Parietal lobe (tissue), 2 donors: ENCODE data around the gene TEX2. TPM values are rescaled to one million over a fixed set of nuclear protein-coding genes. Genes with fewer than 3 reads are reported as not detected.

Experiments
- small RNA-seq: library from RNA; depleted of rRNA; stranded (forward); fragments of <200 nt; gene quantifications from one replicate; pipeline ENCODE3, GENCODE V24; 2014; ENCODE audit warnings: low replicate concordance
- total RNA-seq: library from RNA; depleted of rRNA; stranded (reverse); fragments of >200 nt; gene quantifications from one replicate; pipeline ENCODE4 v1.2.3, GENCODE V29; 2014

Gene TEX2, protein sequence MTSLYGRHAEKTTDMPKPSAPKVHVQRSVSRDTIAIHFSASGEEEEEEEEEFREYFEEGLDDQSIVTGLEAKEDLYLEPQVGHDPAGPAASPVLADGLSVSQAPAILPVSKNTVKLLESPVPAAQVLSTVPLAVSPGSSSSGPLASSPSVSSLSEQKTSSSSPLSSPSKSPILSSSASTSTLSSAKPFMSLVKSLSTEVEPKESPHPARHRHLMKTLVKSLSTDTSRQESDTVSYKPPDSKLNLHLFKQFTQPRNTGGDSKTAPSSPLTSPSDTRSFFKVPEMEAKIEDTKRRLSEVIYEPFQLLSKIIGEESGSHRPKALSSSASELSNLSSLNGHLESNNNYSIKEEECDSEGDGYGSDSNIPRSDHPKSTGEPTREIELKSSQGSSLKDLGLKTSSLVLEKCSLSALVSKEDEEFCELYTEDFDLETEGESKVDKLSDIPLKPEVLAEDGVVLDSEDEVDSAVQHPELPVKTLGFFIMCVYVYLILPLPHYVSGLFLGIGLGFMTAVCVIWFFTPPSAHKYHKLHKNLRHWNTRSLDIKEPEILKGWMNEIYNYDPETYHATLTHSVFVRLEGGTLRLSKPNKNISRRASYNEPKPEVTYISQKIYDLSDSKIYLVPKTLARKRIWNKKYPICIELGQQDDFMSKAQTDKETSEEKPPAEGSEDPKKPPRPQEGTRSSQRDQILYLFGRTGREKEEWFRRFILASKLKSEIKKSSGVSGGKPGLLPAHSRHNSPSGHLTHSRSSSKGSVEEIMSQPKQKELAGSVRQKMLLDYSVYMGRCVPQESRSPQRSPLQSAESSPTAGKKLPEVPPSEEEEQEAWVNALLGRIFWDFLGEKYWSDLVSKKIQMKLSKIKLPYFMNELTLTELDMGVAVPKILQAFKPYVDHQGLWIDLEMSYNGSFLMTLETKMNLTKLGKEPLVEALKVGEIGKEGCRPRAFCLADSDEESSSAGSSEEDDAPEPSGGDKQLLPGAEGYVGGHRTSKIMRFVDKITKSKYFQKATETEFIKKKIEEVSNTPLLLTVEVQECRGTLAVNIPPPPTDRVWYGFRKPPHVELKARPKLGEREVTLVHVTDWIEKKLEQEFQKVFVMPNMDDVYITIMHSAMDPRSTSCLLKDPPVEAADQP
- total RNA-seq, result 39.1 TPM

DNA sequence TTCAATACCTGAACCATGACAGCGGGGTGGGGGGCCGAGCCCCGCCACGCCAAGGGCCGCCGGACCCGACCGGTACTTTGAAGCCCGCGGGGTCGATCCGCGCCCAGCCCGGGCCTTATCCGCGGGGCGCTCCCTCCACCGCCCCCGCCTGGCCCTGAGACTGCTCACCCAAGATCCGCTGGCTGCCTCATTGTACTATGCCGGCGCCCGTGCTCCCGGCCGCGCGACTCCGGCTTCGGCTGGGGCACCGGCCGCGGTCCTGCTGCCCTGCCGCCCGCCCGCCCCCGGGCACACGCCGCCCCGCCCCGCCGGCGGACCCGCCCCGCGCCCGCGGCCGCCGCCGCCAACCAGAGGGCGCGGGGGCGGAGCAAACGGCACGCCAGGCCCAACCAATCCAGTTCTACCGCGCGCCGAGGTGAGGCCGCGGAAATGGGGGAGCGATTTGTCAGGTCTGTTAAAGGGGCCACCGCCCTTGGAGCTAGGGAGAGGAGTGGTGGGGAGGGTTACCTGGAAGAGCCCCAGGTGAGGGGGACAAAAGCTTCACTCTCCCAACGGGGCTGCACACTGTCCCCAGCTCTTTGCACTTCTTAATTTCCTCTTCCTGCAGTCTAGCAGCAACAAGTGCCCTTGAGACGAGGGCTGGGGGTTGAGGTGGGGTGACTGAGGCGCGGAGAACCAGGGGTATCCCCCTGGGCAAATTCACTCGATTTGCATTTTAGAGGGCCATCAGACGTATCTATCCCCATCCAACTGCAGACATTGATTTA lies at the start of gene TEX2:
Gene TEX2, minus strand, starts transcription at position 261 of the 767 bp plus-strand sequence. CDS start 49,043 bp downstream, outside the sequence.

DNA sequence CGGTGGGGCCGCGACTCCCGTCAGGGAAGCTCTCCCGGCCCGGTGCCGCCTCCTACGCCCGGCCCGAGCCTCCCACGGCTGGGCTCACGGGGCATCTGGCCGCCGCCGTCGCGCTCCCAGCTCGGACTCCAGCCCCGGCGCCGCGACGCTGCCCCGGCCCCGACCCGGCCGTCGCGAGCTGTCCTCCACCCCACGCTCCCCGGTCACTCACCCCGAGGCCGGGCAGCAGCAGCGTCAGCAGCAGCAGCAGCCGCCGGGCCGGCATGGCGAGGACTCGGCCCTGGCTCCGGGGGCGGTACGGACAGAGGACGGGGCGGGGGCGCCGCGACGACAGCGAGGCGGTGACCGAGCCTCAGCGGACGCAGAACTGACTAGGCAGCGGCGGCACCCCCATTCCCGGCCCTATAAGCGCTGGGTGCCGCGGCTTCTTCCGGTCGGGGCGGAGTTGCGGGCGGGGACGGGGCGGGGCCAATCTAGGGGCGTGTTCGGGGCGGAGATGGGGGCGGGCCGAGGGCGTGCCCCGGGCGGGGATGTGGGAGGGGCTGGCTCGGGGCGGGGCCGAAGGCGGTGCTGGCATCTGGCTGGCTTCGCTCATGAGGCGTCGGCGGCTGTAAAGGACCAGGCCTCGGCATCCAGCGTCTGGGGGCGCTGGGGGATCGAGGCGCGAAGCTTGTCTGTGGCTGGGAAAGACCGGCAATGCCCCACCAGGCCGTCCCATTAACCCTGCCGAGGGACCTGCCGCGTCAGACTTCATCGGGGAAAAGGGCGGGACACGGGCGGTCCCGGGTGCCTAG lies 133.1 kb downstream of the TEX2 start, which contains the start of gene ERN1:
Gene ERN1, minus strand, starts transcription at position 380 of the 794 bp plus-strand sequence. Its CDS starts 115 bp downstream, at position 265.

Small RNA genes within 50 kb of the gene (small RNA-seq; reads per million reads assigned to genes)
- 42,557 reads per million, percentile 100 among the genes with 10 or more reads in this experiment for gene SNORD104

Other genes starting within 250 kb of the TEX2 start
- gene ICAM2, start 242.6 kb downstream of the TEX2 start, total RNA-seq, result 6.6 TPM
- 10.0 TPM for gene ERN1, start 133.1 kb downstream of the TEX2 start, total RNA-seq
- gene PECAM1, start 127.6 kb upstream of the TEX2 start, total RNA-seq, result 5.6 TPM
- gene MILR1, start 185.9 kb upstream of the TEX2 start, total RNA-seq, result 1.6 TPM
- gene POLG2, start 233.8 kb upstream of the TEX2 start, total RNA-seq, result 19.4 TPM
- 634 TPM for gene DDX5, start 243.0 kb upstream of the TEX2 start, total RNA-seq
- 188 TPM for gene CEP95, start 243.7 kb upstream of the TEX2 start, total RNA-seq